Fibroblast of skin of right quadriceps (primary cell): ENCODE data around the gene RPL28.

Experiments
- DNase-seq: peaks from one replicate; pipeline ENCODE4 v3.0.0-alpha.2; 2013

RPL28 gene

GRCh38 chr19:55353803-55354697 is 31.7 kb upstream of the RPL28 start:
- DNase-seq: peak; percentile 45

- DNase-seq: no peak
Observed at GRCh38 chr19:55354698-55355212, 31.0 kb upstream of the RPL28 start, which contains the start of gene COX6B2. Gene COX6B2, minus strand, starts transcription at chr19:55354719. Its CDS starts 198 bp downstream, at chr19:55354521.

GRCh38 chr19:55355213-55355821 is 30.4 kb upstream of the RPL28 start:
- no peak for DNase-seq

- DNase-seq: no peak
Observed at GRCh38 chr19:55358493-55358892, 27.2 kb upstream of the RPL28 start.

GRCh38 chr19:55358943-55359908 is 26.5 kb upstream of the RPL28 start:
- no peak for DNase-seq

- no peak for DNase-seq
Observed at GRCh38 chr19:55360902-55361301, 24.8 kb upstream of the RPL28 start.

- no peak for DNase-seq
Observed at GRCh38 chr19:55362174-55362989, 23.4 kb upstream of the RPL28 start.

- no peak for DNase-seq
Observed at GRCh38 chr19:55362990-55363716, 22.6 kb upstream of the RPL28 start, which contains the start of gene GARIN5B. Gene GARIN5B, minus strand, starts transcription at chr19:55363260. Its CDS starts 194 bp downstream, at chr19:55363066.

GRCh38 chr19:55365245-55365644 is 20.5 kb upstream of the RPL28 start:
- DNase-seq: no peak

GRCh38 chr19:55365964-55366363 is 19.8 kb upstream of the RPL28 start:
- no peak for DNase-seq

- DNase-seq: no peak
Observed at GRCh38 chr19:55366790-55367189, 18.9 kb upstream of the RPL28 start.

- DNase-seq: no peak
Observed at GRCh38 chr19:55368106-55368505, 17.6 kb upstream of the RPL28 start.

- DNase-seq: peak; percentile 66
Observed at GRCh38 chr19:55368701-55369563, 16.8 kb upstream of the RPL28 start.

- peak; percentile 79 for DNase-seq
Observed at GRCh38 chr19:55369653-55370304, 16.0 kb upstream of the RPL28 start.

GRCh38 chr19:55370305-55370988 is 15.3 kb upstream of the RPL28 start, which contains the start of gene IL11:
Gene IL11, minus strand, starts transcription at chr19:55370463. Its CDS starts 153 bp downstream, at chr19:55370310.
- DNase-seq: peak; percentile 75

GRCh38 chr19:55372316-55373081 is 13.2 kb upstream of the RPL28 start:
- DNase-seq: peak; percentile 81

GRCh38 chr19:55373306-55373992 is 12.3 kb upstream of the RPL28 start:
- DNase-seq: no peak
